A549 (cell line): Measurements from ENCODE around the gene SNAPC2. TPM values are rescaled to one million over a fixed set of nuclear protein-coding genes. Genes with fewer than 3 reads are reported as not detected.

ENCODE experiments used
- ATAC-seq, 2 experiments: fragments of 200-7000 bp in 1 of 2; fragments of >200 bp in 1 of 2; cut with Nextera tagmentation in 1 of 2; cut with Tn5 transposase in 1 of 2; 3 replicates each; pipeline versions ENCODE4 v1.8.0 to v1.9.1; 2018 to 2020; ENCODE audit warnings: mild to moderate bottlenecking in 1 of 2, moderate library complexity in 1 of 2
- CTCF ChIA-PET: fragments of 300-600 bp; sonication (Branson Sonifier 250); formaldehyde crosslinking; extraction: SDS; loops from one replicate; lab custom pipeline; 2021; ENCODE audit warnings: antibody characterized with exemption, inconsistent platforms; lab: Yijun Ruan, JAX
- POLR2A ChIA-PET: fragments of 350-600 bp; formaldehyde crosslinking; extraction: SDS; loops from one replicate; lab custom pipeline; 2021; ENCODE audit warnings: antibody characterized with exemption, inconsistent platforms; lab: Yijun Ruan, JAX
- DNase-seq, 2 experiments: peaks; one replicate each; pipeline versions ENCODE4 v3.0.0 to v3.0.0-alpha.2; 2011 to 2016; ENCODE audit warnings: low read depth in 1 of 2, low spot score in 1 of 2
- FAIRE-seq: peaks from 2 replicates; lab custom pipeline; 2011; peaks lifted over from hg19 to GRCh38; lab: Jason Lieb, UNC
- H3K27ac ChIP-seq, 2 experiments: fragments of >200 bp; sonication (Bioruptor Twin); formaldehyde crosslinking; 3 replicates each; pipeline ENCODE4 v1.5.1; 2016 to 2017
- H3K4me1 ChIP-seq: fragments of >200 bp; sonication (Bioruptor Twin); formaldehyde crosslinking; 3 replicates; pipeline ENCODE4 v1.6.1; 2016
- H3K4me2 ChIP-seq: fragments of >200 bp; sonication (Bioruptor Twin); formaldehyde crosslinking; 3 replicates; pipeline ENCODE4 v1.6.1; 2016
- H3K4me3 ChIP-seq: fragments of >200 bp; sonication (Bioruptor Twin); formaldehyde crosslinking; 3 replicates; pipeline ENCODE4 v1.5.1; 2016
- H3K9me3 ChIP-seq: fragments of >200 bp; sonication (Bioruptor Twin); formaldehyde crosslinking; 3 replicates; pipeline ENCODE4 v1.6.1; 2016
- BHLHE40 ChIP-seq: IDR thresholded peaks from 2 replicates; pipeline ENCODE4 v1.6.1; 2012; ENCODE audit warnings: low read depth, low read length, inconsistent platforms
- CHD2 ChIP-seq: fragments of 150-350 bp; IDR thresholded peaks from 2 replicates; pipeline ENCODE4 v1.6.1; 2014; ENCODE audit warnings: low read length; ENCODE audit not compliant: partially characterized antibody
- CHD4 ChIP-seq: fragments of 200-600 bp; sonication (generic); IDR thresholded peaks from 2 replicates; pipeline ENCODE4 v1.6.1; 2016; ENCODE audit warnings: antibody characterized with exemption, mild to moderate bottlenecking, borderline replicate concordance
- EHMT2 ChIP-seq: fragments of 200-600 bp; sonication (generic); IDR thresholded peaks from 2 replicates; pipeline ENCODE4 v1.6.1; 2016; ENCODE audit warnings: antibody characterized with exemption, low read depth, mild to moderate bottlenecking, moderate library complexity
- ELK1 ChIP-seq: fragments of 150-350 bp; IDR thresholded peaks from 2 replicates; pipeline ENCODE4 v1.6.1; 2014; ENCODE audit warnings: low read depth, mild to moderate bottlenecking, low read length
- ESRRA ChIP-seq: fragments of 150-350 bp; IDR thresholded peaks from 2 replicates; pipeline ENCODE4 v1.6.1; 2014; ENCODE audit warnings: mild to moderate bottlenecking, low read length, borderline replicate concordance
- HEYL ChIP-seq: fragments of 250-450 bp; sonication (Bioruptor Pico); IDR thresholded peaks from 2 replicates; pipeline ENCODE4 v1.8.0; 2021; ENCODE audit warnings: mild to moderate bottlenecking, moderate library complexity
- HMGXB4 ChIP-seq: fragments of 250-450 bp; sonication (Bioruptor Pico); IDR thresholded peaks from 2 replicates; pipeline ENCODE4 v1.5.0; 2021; ENCODE audit warnings: mild to moderate bottlenecking, moderate library complexity, borderline replicate concordance
- HOXB5 ChIP-seq: fragments of 250-450 bp; sonication (Bioruptor Pico); IDR thresholded peaks from 2 replicates; pipeline ENCODE4 v1.5.0; 2020; ENCODE audit warnings: mild to moderate bottlenecking, moderate library complexity
- JUN ChIP-seq, 2 experiments: fragments of >200 bp; sonication (Bioruptor Twin); formaldehyde crosslinking; IDR thresholded peaks; 2 replicates in 1 of 2; 3 replicates in 1 of 2; pipeline ENCODE4 v1.6.1; 2016 to 2017
- KDM5A ChIP-seq: fragments of 200-600 bp; sonication (generic); IDR thresholded peaks from 2 replicates; pipeline ENCODE4 v1.6.1; 2016; ENCODE audit warnings: antibody characterized with exemption, mild to moderate bottlenecking
- MAX ChIP-seq: IDR thresholded peaks from 2 replicates; pipeline ENCODE4 v1.6.1; 2012
- MYC ChIP-seq: IDR thresholded peaks from 2 replicates; pipeline ENCODE4 v1.6.1; 2012; ENCODE audit warnings: mild to moderate bottlenecking, inconsistent platforms, low read length, improper control_type of control experiment, borderline replicate concordance
- NFE2L2 ChIP-seq: fragments of 150-350 bp; conservative IDR thresholded peaks from 2 replicates; pipeline ENCODE4 v1.6.1; 2014; ENCODE audit warnings: low read length
- NPAS2 ChIP-seq: fragments of 250-450 bp; sonication (Bioruptor Pico); IDR thresholded peaks from 2 replicates; pipeline ENCODE4 v1.8.0; 2022; ENCODE audit warnings: mild to moderate bottlenecking, moderate library complexity, borderline replicate concordance
- NR3C1 ChIP-seq: fragments of >200 bp; sonication (Bioruptor Twin); formaldehyde crosslinking; IDR thresholded peaks from 3 replicates; pipeline ENCODE4 v1.6.1; 2017
- POLR2AphosphoS2 ChIP-seq: conservative IDR thresholded peaks from 2 replicates; pipeline ENCODE4 v1.6.1; 2012; ENCODE audit warnings: low read length, improper control_type of control experiment, inconsistent platforms
- RAD21 ChIP-seq, 2 experiments: fragments of >200 bp in 1 of 2; sonication (Bioruptor Twin) in 1 of 2; formaldehyde crosslinking in 1 of 2; IDR thresholded peaks in 1 of 2; conservative IDR thresholded peaks in 1 of 2; 2 replicates in 1 of 2; 3 replicates in 1 of 2; pipeline ENCODE4 v1.6.1; 2012 to 2018; ENCODE audit warnings: inconsistent platforms in 1 of 2
- RFX5 ChIP-seq: fragments of 450-650 bp; IDR thresholded peaks from 2 replicates; pipeline ENCODE4 v1.7.1; 2014; ENCODE audit warnings: antibody characterized with exemption, mild to moderate bottlenecking, moderate library complexity
- RNF2 ChIP-seq: fragments of 200-600 bp; sonication (generic); IDR thresholded peaks from 2 replicates; pipeline ENCODE4 v1.6.1; 2016; ENCODE audit warnings: low read depth, mild to moderate bottlenecking, antibody characterized with exemption, moderate library complexity, borderline replicate concordance
- SMC3 ChIP-seq: fragments of >200 bp; sonication (Bioruptor Twin); formaldehyde crosslinking; IDR thresholded peaks from 3 replicates; pipeline ENCODE4 v1.6.1; 2018; ENCODE audit warnings: inconsistent platforms
- SREBF2 ChIP-seq: fragments of 450-650 bp; IDR thresholded peaks from 2 replicates; pipeline ENCODE4 v1.6.1; 2014; ENCODE audit warnings: mild to moderate bottlenecking, moderate library complexity
- TFCP2L1 ChIP-seq: fragments of 250-450 bp; sonication (Bioruptor Pico); IDR thresholded peaks from 2 replicates; pipeline ENCODE4 v1.5.0; 2021; ENCODE audit warnings: mild to moderate bottlenecking
- USF2 ChIP-seq: fragments of 450-650 bp; IDR thresholded peaks from 2 replicates; pipeline ENCODE4 v1.6.1; 2014; ENCODE audit warnings: antibody characterized with exemption
- ZC3H11A ChIP-seq: fragments of 450-650 bp; IDR thresholded peaks from 2 replicates; pipeline ENCODE4 v1.6.1; 2014; ENCODE audit warnings: antibody characterized with exemption, mild to moderate bottlenecking
- ZFP36 ChIP-seq: fragments of 450-650 bp; IDR thresholded peaks from 2 replicates; pipeline ENCODE4 v1.6.1; 2014; ENCODE audit warnings: borderline replicate concordance; ENCODE audit not compliant: partially characterized antibody
- ZSCAN20 ChIP-seq: fragments of 250-450 bp; sonication (Bioruptor Pico); IDR thresholded peaks from 2 replicates; pipeline ENCODE4 v1.8.0; 2022; ENCODE audit warnings: mild to moderate bottlenecking, moderate library complexity
- WGBS: methylation state at CpG from one replicate; pipeline ENCODE4 v1.1.6; 2017; ENCODE audit errors: missing lambda C conversion rate; 5-methylcytosine and 5-hydroxymethylcytosine counted together
- polyA plus RNA-seq, 4 experiments: library from polyadenylated mRNA; depleted of rRNA in 3 of 4; stranded (reverse); fragments of >200 nt; fragmentation: RNase III in 1 of 4; extraction: RNeasy Plus Mini Kit Qiagen cat#74134 plus additional on column Dnase treatment in 1 of 4; gene quantifications; 2 replicates in 3 of 4; 3 replicates in 1 of 4; pipeline ENCODE4 v1.2.3, GENCODE V29; 2011 to 2017

The SNAPC2 gene
- polyA plus RNA-seq, 2 of the 4 experiments (the other 2 are of a cell fraction) = 9.2 to 13.8 TPM

GRCh38 chr19:7900401-7900870, 19.7 kb upstream of the SNAPC2 start:
- Histone ChIP-seq H3K4me2 (no peak overlapping the region), H3K4me3 (no peak overlapping the region), H3K27ac (no peak overlapping the region), H3K9me3 (no peaks in the 10 kb centered on the region), H3K4me1 (peaks cover 7% of the 10 kb centered on the region)
- ChIA-PET POLR2A (no interaction called here), CTCF (interaction anchor here (0.7 to 3.3 kb wide), 6 partner anchors 8 to 47 kb away, joined by 3 to 13 read pairs (median 6); partner anchors contain the start of gene LRRC8E)
- FAIRE-seq (no peak), DNase-seq (no peak), ATAC-seq (no peak)
- WGBS = 92% methylated on average over 9 of the region's 21 CpGs
- TF ChIP-seq HMGXB4 (CRISPR knock-in tag) (no peak), MAX (no peak), HOXB5 (CRISPR knock-in tag) (no peak), EHMT2 (no peak), TFCP2L1 (CRISPR knock-in tag) (no peak), BHLHE40 (no peak), CHD4 (no peak), HEYL (CRISPR knock-in tag) (no peak), KDM5A (no peak), RFX5 (no peak)

GRCh38 chr19:7900931-7901330, 19.2 kb upstream of the SNAPC2 start:
- DNase-seq (no peak), FAIRE-seq (no peak)
- Histone ChIP-seq H3K4me2 (no peak overlapping the region), H3K4me1 (peaks cover 8% of the 10 kb centered on the region)
- 92% methylated on average over 3 of the region's 3 CpGs for WGBS
- TF ChIP-seq ESRRA (no peak), RAD21 (conservative IDR thresholded peaks at IDR 0.05 in 1 of 2, IDR thresholded peaks at IDR 0.05 in 1 of 2) (no peak), NPAS2 (no peak), ZC3H11A (no peak), USF2 (no peak), NR3C1 (no peak), NFE2L2 (no peak), CHD2 (no peak)
- TF ChIP-seq, all 56 proteins: peak for 0
- POLR2A ChIA-PET = interaction anchor here (1.8 kb wide), 1 partner anchor 8 kb away, joined by 4 read pairs; no protein-coding TSS in a partner anchor
- no peak for ATAC-seq
- Histone ChIP-seq H3K4me3 (no peak overlapping the region), H3K9me3 (no peaks in the 10 kb centered on the region), H3K27ac (no peak overlapping the region)
- CTCF ChIA-PET = interaction anchor here (1.2 to 3.3 kb wide), 6 partner anchors 12 to 48 kb away, joined by 3 to 13 read pairs (median 7); partner anchors contain the start of gene LRRC8E

GRCh38 chr19:7901337-7901736, 18.8 kb upstream of the SNAPC2 start:
- POLR2A ChIA-PET = interaction anchor here (1.8 kb wide), 1 partner anchor 8 kb away, joined by 4 read pairs; no protein-coding TSS in a partner anchor
- DNase-seq = no peak

More at GRCh38 chr19:7901337-7901736, 18.8 kb upstream of the SNAPC2 start:
- no peak for FAIRE-seq
- 88% methylated on average over 7 of the region's 7 CpGs for WGBS
- no peak for TF ChIP-seq SREBF2
- TF ChIP-seq HOXB5 (CRISPR knock-in tag) = no peak
- no peak for TF ChIP-seq ZSCAN20 (CRISPR knock-in tag)
- no peak for TF ChIP-seq SMC3
- TF ChIP-seq JUN (IDR thresholded peaks at IDR 0.05) = no peak
- TF ChIP-seq ZFP36 = no peak
- TF ChIP-seq RNF2 = no peak
- TF ChIP-seq NPAS2 = no peak
- no peak for TF ChIP-seq EHMT2
- TF ChIP-seq RFX5 = no peak
- no peak for TF ChIP-seq POLR2AphosphoS2
- no peak for TF ChIP-seq MYC
- no peak for TF ChIP-seq TFCP2L1 (CRISPR knock-in tag)
- no peak for TF ChIP-seq HEYL (CRISPR knock-in tag)
- no peak for TF ChIP-seq CHD2
- no peak for TF ChIP-seq ELK1
- TF ChIP-seq MAX = no peak
- CTCF ChIA-PET = interaction anchor here (1.3 to 3.3 kb wide), 5 partner anchors 13 to 48 kb away, joined by 3 to 13 read pairs (median 9); partner anchors contain the start of gene LRRC8E
- Histone ChIP-seq H3K4me2 (no peak overlapping the region), H3K9me3 (no peaks in the 10 kb centered on the region), H3K4me3 (no peak overlapping the region), H3K4me1 (peaks cover 8% of the 10 kb centered on the region), H3K27ac (no peak overlapping the region)
- ATAC-seq = no peak
